ENCODE data around the gene ZFP69. TPM values are rescaled to one million over a fixed set of nuclear protein-coding genes. Genes with fewer than 3 reads are reported as not detected.

Gene ZFP69
- total and polyA plus RNA-seq, 12 donors, result 0.18 to 3.2 (median 1.9) TPM

DNA sequence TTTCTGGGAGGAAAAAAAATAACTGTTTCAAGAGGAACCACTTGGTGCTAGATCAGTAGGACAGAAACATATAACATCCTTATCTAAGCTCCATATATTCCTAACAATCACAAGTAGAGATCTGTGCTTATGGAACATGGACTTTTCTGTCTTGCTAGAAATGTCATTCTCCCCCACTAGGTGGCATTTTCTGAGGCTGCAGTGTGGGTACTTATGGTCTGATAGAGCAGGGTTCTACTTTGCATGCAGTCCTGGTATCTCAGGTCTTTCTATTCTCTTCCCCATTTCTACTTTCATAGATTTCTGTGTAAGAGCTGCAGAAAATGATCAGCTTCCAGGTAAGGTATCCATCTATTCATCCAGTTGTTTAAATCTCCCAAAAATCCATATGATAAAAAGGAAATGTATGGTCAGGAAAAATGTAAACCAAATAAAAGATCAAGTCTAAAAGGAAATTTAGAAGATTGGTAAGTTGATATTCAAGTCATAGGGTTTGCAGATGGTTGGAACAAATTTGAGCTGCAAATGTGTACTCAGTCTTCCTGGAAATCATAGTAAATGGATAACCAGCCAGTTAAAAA is 55.8 kb downstream of the ZFP69 start:
- peak overlapping the region in 1 of 5 donors; percentile 85 for H3K27ac ChIP-seq
- intact Hi-C loops (cut with DNase I), result no loop called here
- no peak overlapping the region for H3K4me3 ChIP-seq
- H3K36me3 ChIP-seq (replicated peaks in 1 of 2), result no peaks in the 10 kb centered on the region
- no peak for TF ChIP-seq POLR2A (IDR thresholded peaks at IDR 0.05)
- peak; percentile 33 to 57 (median 44) for TF ChIP-seq CTCF (IDR thresholded peaks at IDR 0.05)
- peak in 1 of 7 donors; percentile 8 for DNase-seq
- no peaks in the 10 kb centered on the region for H3K27me3 ChIP-seq
- H3K4me1 ChIP-seq (replicated peaks in 1 of 2), result peaks cover 16 to 20% of the 10 kb centered on the region in 2 donors
- H3K9me3 ChIP-seq (replicated peaks in 1 of 3), result no peaks in the 10 kb centered on the region

DNA sequence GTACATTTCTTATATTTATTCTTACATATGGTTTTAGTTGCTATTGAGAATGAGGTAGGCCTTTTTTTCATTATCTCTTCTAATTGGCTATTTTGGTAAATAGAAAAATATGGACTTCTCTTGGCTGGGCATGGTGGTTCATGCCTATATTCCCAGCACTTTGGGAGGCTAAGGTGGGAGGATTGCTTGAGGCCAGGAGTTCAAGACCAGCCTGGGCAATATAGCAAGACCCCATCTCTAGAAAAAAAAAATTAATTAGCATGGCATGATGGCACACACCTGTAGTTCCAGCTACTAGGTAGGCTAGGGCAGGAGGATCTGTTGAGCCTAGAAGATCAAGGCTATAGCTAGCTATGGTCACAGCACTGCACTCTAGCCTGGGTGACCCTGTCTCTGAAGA is 57.5 kb downstream of the ZFP69 start:
- DNase-seq, result no peak
- TF ChIP-seq CTCF (IDR thresholded peaks at IDR 0.05) (no peak), POLR2A (IDR thresholded peaks at IDR 0.05) (no peak)
- Histone ChIP-seq H3K27me3 (no peaks in the 10 kb centered on the region), H3K9me3 (replicated peaks in 1 of 3) (no peaks in the 10 kb centered on the region), H3K27ac (peak overlapping the region in 1 of 5 donors; percentile 8), H3K4me3 (no peak overlapping the region), H3K36me3 (replicated peaks in 1 of 2) (no peaks in the 10 kb centered on the region), H3K4me1 (replicated peaks in 1 of 2) (peaks cover 16 to 20% of the 10 kb centered on the region in 2 donors)
- intact Hi-C loops (cut with DNase I), result no loop called here

GRCh38 chr1:40535732-40536131 is 58.6 kb downstream of the ZFP69 start:
- no peak for TF ChIP-seq CTCF (IDR thresholded peaks at IDR 0.05)
- no peak for TF ChIP-seq POLR2A (IDR thresholded peaks at IDR 0.05)
- no peaks in the 10 kb centered on the region for H3K27me3 ChIP-seq
- intact Hi-C loops (cut with DNase I), result no loop called here
- no peaks in the 10 kb centered on the region for H3K9me3 ChIP-seq (replicated peaks in 1 of 3)
- WGBS, 4 donors, result 43 to 62% (median 53%) methylated on average over 2 of the region's 2 CpGs
- H3K4me3 ChIP-seq, result no peak overlapping the region
- H3K36me3 ChIP-seq (replicated peaks in 1 of 2), result no peaks in the 10 kb centered on the region
- peaks cover 16 to 17% of the 10 kb centered on the region in 2 donors for H3K4me1 ChIP-seq (replicated peaks in 1 of 2)
- peak in 2 of 7 donors; percentile 20 for DNase-seq
- H3K27ac ChIP-seq, result peak overlapping the region in 3 of 5 donors; percentile 37 to 46 (median 44)

DNA sequence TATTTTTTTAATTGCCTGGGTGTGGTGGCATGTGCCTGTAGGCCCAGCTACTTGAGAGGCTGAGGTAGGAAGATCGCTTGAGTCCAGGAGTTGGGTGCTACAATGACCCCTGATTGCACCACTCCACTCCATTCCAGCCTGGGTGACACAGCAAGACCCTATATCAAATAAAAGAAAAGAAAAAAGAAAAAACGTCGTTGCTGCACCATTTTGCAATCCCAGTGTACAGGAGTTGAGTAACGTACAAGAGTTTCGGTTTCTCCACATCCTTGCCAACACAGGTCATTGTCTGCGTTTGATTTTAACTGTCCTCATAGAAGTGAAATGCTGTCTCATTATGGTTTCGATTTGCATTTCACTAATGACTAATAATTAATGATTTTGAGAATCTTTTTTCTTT is 62.2 kb downstream of the ZFP69 start:
- no peaks in the 10 kb centered on the region for H3K27me3 ChIP-seq
- H3K4me3 ChIP-seq, result no peak overlapping the region
- TF ChIP-seq POLR2A (IDR thresholded peaks at IDR 0.05) (no peak), CTCF (IDR thresholded peaks at IDR 0.05) (no peak)
- H3K36me3 ChIP-seq (replicated peaks in 1 of 2), result peaks cover 0 to 24% of the 10 kb centered on the region in 2 donors
- no peaks in the 10 kb centered on the region for H3K9me3 ChIP-seq (replicated peaks in 1 of 3)
- intact Hi-C loops (cut with DNase I), result no loop called here
- DNase-seq, result no peak
- no peak overlapping the region for H3K27ac ChIP-seq
- 77 to 81% (median 79%) methylated on average over 7 of the region's 7 CpGs for WGBS, 4 donors
- H3K4me1 ChIP-seq (replicated peaks in 1 of 2), result peaks cover 0 to 6% of the 10 kb centered on the region in 2 donors

Other genes starting within 250 kb of the ZFP69 start
- gene TMCO2, start 229.4 kb upstream of the ZFP69 start, total RNA-seq, result not detected
- not detected for gene TMCO2, start 229.4 kb upstream of the ZFP69 start, polyA plus RNA-seq
- gene ZMPSTE24, start 219.1 kb upstream of the ZFP69 start, total RNA-seq, result 10 to 100 TPM; 36.1 to 68.5 (median 42.6) TPM
- gene ZMPSTE24, start 219.1 kb upstream of the ZFP69 start, polyA plus RNA-seq, result 100 to 1,000 TPM in 1 of 3 donors, 10 to 100 TPM in 2; 14.2 to 100 (median 21.5) TPM
- 10 to 100 TPM in 2 of 9 donors, 1 to 10 TPM in 7; 2.7 to 40.3 (median 5.8) TPM for gene COL9A2, start 160.0 kb upstream of the ZFP69 start, total RNA-seq
- gene COL9A2, start 160.0 kb upstream of the ZFP69 start, polyA plus RNA-seq, result 10 to 100 TPM in 2 of 3 donors, under 1 TPM in 1; 0.35 to 12.6 (median 12.2) TPM
- 10 to 100 TPM; 23.0 to 52.8 (median 37.8) TPM for gene SMAP2, start 103.6 kb upstream of the ZFP69 start, total RNA-seq
- 10 to 100 TPM; 15.0 to 55.9 (median 20.1) TPM for gene SMAP2, start 103.6 kb upstream of the ZFP69 start, polyA plus RNA-seq
- gene ZFP69B, start 26.8 kb upstream of the ZFP69 start, total RNA-seq, result 1 to 10 TPM in 7 of 9 donors, under 1 TPM in 2; 0.68 to 2.6 (median 1.4) TPM
- 1 to 10 TPM in 1 of 3 donors, under 1 TPM in 2; 0.34 to 2.1 (median 0.97) TPM for gene ZFP69B, start 26.8 kb upstream of the ZFP69 start, polyA plus RNA-seq
- 10 to 100 TPM in 2 of 9 donors, 1 to 10 TPM in 7; 1.8 to 11.1 (median 7.1) TPM for gene EXO5, start 31.5 kb downstream of the ZFP69 start, total RNA-seq
- gene EXO5, start 31.5 kb downstream of the ZFP69 start, polyA plus RNA-seq, result 1 to 10 TPM; 4.7 to 8.3 (median 8.2) TPM
- 10 to 100 TPM in 2 of 9 donors, 1 to 10 TPM in 7; 1.4 to 19.2 (median 7.5) TPM for gene ZNF684, start 54.3 kb downstream of the ZFP69 start, total RNA-seq
- gene ZNF684, start 54.3 kb downstream of the ZFP69 start, polyA plus RNA-seq, result 10 to 100 TPM in 1 of 3 donors, 1 to 10 TPM in 2; 4.4 to 12.2 (median 5.0) TPM
- gene RIMS3, start 188.4 kb downstream of the ZFP69 start, total RNA-seq, result 10 to 100 TPM in 1 of 9 donors, 1 to 10 TPM in 8; 1.6 to 10.3 (median 3.2) TPM
- 1 to 10 TPM in 2 of 3 donors, under 1 TPM in 1; 0.84 to 5.1 (median 3.9) TPM for gene RIMS3, start 188.4 kb downstream of the ZFP69 start, polyA plus RNA-seq
- 10 to 100 TPM; 35.9 to 73.8 (median 51.3) TPM for gene NFYC, start 214.4 kb downstream of the ZFP69 start, total RNA-seq
- 10 to 100 TPM; 37.5 to 65.2 (median 38.8) TPM for gene NFYC, start 214.4 kb downstream of the ZFP69 start, polyA plus RNA-seq